GM18867 (cell line): Measurements from ENCODE around the gene NLGN1.

Experiments used
- ATAC-seq: cut with Tn5 transposase; IDR thresholded peaks from one replicate; pipeline ENCODE4 v1.9.1; 2021; ENCODE audit warnings: mild to moderate bottlenecking, moderate library complexity; ENCODE audit not compliant: unreplicated experiment

Gene NLGN1

DNA sequence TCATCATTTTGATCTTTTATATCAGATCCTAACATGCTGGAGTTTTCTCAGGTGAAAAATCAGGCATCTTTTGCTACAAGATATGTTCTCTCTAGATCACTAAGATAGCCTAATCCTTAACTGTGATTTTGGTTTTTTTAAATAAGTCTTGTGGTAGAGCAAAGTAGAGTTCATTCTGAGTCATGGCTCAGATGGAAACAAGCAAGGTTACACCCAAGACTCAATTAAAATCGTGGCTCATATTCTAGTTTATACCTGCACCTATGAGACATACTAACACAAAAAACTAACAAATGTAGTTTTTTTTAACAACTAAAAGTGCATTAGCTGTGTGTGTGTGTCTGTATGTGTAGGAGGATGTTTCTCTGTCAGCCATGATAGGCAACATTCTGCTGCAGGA lies 428.2 kb downstream of the NLGN1 start:
- ATAC-seq = no peak

DNA sequence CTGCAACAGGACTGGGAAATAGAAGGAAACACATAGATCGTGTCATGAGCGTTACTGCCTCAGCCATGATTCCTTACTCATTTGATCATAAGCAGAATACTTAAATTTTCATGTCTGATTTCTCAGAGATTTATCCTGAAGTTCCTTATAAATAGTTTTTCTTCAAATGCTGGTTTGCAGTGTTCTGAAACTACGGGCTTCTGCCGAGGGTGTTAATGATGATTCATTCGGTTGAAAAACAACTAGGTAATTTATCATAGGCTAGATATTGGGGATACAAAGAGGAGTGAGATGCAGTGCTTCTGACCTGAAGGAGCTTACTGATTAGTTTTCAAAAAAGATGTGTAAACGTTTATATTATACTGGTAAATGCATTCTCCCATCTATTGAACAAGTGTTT lies 428.9 kb downstream of the NLGN1 start:
- ATAC-seq = no peak

DNA sequence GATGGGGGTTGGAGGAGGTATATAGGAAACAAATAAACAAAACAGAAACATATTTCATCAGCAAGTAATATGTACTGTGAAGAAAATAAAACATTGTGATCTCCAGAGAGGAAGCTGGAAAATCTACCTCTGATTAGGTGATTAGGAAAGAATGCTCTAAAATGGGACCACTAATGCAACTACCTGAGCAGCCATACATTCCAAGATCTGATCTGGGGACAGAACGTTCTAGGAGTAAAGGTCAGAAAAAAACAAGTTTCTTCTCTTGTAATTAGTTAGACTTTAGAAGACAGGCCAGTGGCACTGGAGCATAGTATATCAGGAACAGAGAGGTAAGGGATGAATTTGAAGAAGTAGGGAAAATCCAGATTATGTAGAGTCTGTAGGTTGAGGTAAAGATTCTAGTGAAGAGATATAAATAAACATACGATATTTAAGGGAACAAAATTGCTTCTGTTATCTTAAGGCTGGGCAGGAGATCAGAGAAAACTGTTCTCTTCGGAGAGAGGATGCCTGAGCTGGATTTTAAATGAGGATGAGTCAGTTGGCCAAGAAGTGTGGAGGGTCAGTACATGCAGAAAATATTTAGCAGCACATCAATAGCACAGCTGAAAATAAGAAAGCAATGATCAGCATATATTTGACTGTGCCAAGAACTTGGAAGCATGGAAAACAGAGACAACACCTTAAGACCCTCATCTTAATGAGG lies 429.5 kb downstream of the NLGN1 start:
- ATAC-seq = no peak

DNA sequence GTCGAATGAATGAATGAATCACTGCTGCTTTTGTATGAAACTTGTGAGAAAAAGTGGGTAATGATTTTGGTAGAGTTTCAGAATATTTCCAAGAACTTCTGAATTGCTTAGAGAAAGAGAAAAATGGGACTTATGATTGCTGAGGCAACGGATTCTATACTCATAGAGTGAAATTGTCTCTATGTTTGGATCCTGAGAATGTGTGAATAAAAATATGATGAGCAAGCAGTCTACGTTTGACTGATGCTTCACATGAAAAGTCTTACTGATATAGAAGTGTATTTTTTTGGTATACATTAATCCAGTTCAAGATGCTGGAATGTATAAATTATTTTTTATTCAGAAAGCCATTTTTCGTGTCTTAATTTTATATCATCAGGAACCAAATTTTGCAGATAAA lies 441.1 kb downstream of the NLGN1 start:
- ATAC-seq = no peak

DNA sequence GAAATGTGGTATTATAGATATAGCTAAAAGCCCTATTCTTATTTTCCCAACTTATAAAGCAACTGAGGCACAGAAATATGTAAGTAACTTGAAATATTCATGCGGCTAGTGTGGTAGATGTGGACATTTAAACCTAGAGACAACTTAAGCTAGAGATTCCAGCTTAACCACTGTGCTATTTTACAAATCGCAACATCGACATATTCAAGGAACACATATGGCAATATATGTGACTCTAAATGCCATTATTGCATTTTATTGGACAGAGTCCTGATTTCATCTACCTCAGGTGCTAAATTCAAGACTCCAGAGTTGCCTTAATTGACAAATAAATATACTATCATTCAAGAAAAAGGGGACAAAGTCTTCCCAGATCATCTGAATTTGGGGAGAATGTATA lies 442.3 kb downstream of the NLGN1 start:
- ATAC-seq = no peak

DNA sequence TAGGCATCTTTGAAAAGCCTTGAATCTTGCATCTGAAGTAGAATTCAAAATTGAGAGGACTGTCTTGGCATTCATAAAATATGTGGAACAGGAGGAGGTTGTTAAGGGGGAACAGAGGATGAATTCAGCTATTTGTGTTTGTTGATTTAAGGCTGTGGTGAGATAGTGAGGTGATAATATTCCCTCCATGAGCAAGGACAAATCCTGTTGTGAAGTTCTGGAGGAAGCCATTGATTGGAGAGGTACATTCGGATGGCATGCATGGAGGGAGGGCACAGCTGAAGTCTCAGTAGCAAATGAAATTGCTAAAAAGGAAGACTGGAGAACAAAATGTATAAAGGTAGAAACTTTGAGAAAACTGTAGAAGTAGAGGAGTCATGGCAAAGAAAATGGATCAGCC lies 443.8 kb downstream of the NLGN1 start:
- no peak for ATAC-seq

DNA sequence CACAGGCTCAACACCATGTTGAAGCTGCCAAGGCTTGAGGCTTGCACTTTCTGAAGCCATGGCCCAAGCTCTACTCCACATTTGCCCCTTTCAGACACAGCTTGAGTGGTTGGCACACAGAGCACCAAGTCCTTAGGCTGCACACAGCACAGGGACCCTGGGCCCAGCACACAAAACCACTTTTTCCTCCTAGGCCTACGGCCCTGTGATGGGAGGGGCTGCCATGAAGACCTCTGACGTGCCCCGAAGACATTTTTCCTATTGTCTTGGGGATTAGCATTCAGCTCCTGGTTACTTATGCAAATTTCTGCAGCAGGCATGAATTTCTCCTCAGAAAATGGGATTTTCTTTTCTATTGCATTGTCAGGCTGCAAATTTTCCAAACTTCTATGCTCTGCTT lies 445.5 kb downstream of the NLGN1 start:
- ATAC-seq = no peak

DNA sequence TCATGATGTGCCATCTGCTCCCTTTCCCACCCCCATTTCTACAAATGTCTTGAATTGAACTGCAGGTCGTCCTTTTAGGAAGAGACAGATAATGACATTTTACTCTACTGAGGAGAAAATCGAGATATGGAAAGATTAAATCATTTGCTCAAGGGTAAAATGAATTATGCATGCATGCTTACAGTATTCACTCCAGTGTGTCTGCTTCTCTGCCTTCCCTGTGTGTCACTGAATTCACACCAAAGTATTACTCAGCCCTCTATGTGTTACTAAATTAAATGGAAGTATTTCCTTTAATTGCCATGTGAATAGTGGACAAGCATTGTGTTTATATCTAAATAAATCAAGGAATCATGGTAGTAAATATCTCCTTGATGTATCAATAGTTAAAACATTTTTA lies 449.0 kb downstream of the NLGN1 start:
- ATAC-seq = no peak

DNA sequence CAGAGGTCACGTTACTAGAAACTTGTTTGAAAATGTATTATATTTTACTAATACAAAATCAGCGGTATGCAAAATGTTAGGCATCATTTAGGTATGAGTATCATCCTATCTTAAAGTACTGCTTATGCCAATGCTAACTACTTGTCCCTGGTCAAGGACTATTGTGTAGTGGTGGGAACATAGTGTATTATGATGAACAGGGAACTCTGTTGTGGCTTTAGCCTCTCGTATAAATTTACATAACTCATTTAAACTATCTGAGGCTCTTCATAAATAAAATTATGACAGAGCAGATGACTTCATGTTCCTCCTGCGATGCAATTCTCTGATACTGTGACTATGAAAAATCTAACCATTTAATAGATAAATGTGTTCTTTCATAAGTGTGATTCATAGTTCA lies 451.9 kb downstream of the NLGN1 start:
- no peak for ATAC-seq

DNA sequence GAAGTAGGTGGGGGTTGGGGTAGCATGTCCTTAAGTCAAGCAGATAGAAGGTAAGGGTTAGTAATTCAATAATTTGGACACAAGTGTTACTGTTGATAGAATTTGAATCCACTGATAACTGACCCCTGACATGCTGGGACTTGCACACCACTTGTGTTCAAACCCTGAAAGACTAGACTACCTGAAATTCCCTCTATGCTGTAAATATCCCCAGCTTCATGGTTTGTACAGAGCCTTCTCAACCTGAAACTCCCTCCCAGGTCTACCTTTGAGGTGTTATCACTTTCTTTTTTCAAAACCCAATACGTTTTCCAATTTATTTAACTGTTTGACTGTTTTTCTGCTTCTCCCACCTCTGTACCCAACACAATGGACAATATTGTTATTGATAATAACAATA lies 459.6 kb downstream of the NLGN1 start:
- no peak for ATAC-seq

DNA sequence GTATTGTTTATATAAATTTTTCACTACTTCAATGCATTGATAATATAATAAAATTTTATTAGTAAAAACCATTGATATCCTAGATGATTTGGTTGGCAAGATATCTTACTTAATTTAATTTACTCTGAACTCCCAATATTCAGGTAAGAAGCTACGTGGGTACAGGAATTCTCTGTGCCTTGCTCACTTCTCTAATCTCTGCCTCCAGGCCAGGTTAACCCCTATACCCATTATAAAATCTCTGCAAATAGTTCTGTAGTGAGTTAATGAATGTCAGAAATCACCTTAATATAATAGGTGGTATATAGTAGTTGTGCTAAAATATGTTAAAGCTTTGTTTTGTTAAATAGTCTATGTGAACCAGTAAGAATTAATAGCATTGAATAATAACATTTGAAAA lies 465.2 kb downstream of the NLGN1 start:
- no peak for ATAC-seq

DNA sequence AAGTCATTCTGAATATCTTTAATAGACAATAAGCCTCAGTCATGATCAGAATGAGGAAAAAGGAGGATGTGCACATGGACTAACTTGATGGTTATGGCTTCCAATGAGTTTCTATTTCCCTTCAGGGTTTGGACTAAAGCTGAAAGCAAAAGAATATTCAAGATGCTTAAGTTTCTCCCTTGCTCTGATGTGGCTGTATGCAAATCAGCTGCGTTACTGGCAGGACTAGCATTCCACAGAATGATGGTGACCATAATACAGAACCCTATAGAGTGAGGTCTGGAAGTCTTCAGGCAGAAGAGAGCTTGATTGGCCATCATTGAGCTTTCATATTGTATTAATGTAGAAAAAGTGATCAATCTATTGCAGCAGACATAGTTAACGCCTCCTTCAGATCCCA lies 466.0 kb downstream of the NLGN1 start:
- no peak for ATAC-seq

DNA sequence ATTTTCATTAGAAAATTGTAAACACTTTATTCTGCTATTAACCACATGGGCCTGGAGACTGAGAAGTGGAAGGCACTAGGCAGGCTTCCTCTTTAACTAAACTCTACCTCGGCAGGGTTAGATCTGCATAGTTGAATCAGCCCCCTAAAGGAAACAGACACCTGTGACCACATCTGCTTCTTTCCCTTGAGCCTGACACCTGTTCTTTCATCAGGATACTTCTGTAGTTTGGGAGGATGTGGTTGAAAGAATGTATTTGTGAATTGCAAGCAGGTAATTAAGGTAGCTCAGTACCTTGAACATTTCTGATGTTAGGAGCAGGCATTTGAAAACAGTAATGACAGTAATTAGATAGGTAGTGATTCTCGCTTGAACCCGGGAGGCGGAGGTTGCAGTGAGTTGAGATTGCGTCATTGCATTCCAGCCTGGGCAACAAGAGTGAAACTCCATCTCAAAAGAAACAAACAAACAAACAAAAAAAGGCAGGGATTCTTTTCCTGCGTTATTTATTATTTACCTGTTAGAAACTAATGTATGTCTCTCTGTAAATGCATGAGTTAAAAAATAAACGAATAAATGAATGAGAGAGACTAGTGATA lies 468.5 kb downstream of the NLGN1 start:
- no peak for ATAC-seq

DNA sequence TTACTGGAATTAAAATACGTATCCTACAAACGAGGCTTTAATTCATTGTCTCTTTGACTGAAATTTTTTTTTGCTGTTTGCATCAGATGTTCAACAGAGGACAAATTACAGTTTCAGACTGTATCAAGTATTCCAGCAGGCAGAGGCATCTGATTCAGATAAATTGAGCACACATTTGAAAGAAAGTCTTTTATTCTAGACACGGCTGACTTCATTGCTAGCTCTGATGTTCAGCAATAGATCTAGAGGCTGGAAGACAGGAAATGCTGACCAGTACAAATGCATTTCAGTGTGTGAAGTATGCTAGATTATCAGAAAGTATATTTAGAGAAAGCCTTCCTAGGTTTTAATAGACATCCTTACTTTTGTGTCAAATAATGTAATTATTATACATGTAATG lies 472.2 kb downstream of the NLGN1 start:
- ATAC-seq = no peak

DNA sequence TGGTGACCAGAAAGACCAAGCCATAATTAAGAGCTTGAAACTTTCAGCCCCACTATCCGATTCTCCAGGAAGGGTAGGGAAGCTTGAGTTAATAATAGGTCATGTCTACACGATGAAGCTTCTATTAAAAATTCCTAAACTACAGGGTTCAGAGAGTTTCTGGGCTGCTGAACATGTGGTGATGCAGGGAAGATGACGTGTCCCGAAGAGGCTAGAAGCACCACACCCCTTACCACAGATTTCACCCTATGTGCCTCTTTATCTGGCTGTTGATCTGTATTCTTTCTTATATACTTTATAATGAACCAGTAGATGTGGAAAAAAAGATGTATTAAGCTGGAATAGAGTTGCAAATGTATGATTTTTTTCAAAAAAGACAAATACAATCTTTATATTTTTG lies 473.4 kb downstream of the NLGN1 start:
- no peak for ATAC-seq

DNA sequence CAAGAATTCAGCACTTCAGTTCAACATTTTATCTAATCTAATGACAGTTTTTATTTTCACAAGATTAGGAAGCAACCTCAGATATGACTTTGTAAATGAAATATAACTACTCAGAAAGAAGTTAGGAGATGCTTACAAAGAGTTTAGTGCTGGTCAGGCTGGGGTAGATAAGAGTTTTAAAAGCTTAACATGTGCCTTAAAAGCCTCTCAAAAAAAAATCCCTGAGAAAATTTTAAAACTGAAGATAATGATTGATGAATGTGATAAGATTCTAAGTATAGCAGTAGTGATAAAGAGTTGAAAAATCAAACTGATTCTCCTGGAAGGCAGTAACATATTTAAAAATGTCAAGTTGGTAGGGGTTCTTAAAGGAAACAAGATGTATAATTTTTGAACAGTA lies 478.2 kb downstream of the NLGN1 start:
- ATAC-seq = no peak

DNA sequence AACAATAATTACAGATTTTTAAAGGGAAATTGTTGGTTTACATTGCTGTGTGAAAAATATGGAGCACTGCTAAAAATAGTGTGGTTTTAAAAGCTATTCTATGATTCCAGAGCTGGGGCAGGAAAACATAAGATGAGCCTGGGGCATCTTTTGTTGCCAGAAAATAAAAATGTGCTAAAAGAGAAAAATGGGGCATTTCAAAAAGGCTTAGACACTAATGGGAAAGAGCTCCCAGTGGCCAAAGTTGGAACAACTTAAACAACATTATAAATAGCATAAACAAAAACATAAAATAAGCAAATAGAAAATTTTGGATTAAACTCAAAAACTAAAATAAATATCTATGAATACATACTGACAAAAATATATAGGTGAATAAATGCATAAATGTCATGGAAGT lies 478.9 kb downstream of the NLGN1 start:
- no peak for ATAC-seq

DNA sequence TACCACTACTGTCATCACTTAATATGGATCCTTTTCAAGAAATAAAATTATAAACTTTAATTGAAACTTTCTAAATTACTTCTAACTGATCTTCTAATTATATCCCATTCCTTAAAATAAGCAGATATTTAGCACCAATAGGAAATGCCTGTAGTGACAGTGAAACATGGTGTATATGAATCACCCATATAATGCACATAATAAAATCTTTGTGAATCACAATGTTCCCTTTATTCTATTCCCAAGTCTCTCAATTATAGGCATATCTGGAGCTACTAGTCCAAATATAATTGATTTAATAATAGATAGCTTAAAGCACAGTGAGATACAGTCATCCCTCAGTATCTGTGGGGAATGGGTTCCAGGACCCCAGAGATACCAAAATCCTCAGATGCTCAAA lies 490.3 kb downstream of the NLGN1 start:
- no peak for ATAC-seq

DNA sequence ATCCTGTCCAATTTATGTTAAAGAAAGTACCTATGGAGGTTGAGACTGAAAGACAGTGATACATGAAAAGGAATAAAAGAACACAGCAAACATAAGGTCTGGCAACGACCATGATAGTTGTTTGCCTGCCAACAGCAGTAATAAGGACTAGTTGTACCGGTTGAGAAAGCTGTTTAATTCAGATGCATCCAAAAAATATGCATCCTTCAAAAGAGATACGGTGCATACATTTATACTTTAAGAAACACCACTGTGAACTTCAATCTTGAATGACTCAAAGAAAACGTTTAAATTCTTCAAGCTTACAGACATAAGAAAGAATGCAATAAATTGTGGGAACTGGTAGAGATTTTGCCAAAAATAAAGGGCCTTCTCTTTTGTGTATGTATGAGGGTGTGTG lies 492.1 kb downstream of the NLGN1 start:
- ATAC-seq = no peak

DNA sequence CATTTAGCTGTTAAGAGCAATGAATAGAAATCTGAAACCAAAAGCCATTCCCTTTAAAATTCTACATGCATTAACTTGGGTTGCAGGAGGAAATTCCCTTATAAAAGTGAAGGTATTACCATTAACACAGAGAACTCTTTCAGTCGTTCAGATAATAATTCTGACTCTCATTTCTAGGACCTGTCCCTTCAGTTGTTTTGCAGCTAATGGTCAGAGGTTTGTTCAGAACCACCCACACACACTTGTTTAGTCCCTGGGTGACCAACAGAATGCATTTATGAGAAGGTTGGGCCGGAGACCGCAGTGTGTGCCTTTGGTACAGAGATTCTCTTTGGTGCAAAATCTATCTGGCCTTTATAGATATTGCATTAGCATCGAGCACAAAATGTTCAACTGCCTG lies 492.5 kb downstream of the NLGN1 start:
- no peak for ATAC-seq

DNA sequence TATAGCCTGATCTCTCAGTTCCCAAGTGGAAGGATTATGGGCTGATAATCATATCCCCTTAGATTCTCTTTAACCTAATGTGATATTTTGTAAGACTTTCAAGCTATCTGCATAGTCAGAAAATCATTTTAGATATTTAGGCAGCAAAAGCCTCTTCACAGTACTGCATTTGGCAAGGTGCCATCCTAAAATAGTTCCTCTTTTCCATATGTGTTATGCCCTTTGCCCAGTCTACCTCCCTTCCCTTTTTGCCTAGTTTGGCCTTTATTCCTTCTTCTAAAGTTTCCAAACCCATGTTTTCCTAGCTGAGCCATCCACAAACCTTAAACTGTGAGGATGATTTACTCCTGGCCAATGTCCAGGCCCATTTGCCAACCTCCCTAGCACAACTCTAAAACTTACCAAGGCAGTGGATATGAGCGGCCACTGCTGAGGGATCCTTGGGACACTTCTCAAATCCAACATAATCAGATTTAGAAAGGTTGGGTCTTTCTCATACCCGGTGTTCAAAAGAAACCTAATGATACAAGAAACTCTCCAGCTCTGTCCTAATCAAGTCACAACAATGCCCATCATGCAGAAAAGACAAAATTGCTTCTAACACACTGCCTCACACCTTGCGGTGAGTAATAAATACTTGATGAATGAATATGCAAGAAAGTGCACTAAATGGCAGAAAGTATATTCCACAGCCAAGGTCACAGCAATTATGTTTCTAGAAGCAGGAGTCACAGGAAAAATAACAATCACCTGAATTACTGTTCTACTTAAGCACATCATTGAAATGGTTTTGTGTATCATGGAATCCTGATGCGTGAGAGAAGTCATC lies 493.9 kb downstream of the NLGN1 start:
- ATAC-seq = no peak

DNA sequence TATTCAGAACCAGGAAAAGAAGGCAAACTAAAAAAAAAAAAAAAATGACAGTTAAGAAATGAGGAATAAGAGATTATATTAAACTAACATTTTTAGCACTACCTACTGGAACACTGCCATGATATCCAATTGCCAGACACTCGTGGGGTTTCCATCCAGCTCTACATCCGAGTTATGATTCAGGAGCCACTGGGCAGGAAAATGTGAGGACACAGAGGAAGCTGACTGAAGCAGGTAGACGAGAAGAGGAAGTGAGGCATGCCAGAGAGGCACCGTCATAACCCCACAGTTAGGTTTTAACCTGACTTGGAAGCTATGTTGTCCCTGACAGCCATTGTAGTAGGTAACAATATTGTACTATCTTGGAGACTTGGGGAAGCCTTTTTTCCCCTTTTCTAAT lies 495.0 kb downstream of the NLGN1 start:
- no peak for ATAC-seq
